Colon (tissue), 2 donors: ENCODE results near the gene NTN5.

Experiments used
- FAIRE-seq: peaks from 2 replicates; lab custom pipeline; 2012; peaks lifted over from hg19 to GRCh38; lab: Jason Lieb, UNC
- donor health status: control.
- donor health status: control.

NTN5 gene

DNA sequence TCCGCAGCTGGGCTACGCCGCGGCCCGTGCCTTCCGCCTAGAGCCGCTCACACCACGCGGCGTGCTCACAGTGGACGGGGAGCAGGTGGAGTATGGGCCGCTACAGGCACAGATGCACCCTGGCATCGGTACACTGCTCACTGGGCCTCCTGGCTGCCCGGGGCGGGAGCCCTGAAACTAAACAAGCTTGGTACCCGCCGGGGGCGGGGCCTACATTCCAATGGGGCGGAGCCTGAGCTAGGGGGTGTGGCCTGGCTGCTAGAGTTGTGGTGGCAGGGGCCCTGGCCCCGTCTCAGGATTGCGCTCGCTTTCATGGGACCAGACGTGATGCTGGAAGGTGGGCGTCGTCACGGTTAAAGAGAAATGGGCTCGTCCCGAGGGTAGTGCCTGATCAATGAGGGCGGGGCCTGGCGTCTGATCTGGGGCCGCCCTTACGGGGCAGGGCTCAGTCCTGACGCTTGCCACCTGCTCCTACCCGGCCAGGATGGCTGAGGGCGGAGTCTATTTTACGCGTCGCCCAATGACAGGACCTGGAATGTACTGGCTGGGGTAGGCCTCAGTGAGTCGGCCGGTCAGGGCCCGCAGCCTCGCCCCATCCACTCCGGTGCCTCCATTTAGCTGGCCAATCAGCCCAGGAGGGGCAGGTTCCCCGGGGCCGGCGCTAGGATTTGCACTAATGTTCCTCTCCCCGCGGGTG lies 43.1 kb downstream of the NTN5 start:
- no peak for FAIRE-seq

DNA sequence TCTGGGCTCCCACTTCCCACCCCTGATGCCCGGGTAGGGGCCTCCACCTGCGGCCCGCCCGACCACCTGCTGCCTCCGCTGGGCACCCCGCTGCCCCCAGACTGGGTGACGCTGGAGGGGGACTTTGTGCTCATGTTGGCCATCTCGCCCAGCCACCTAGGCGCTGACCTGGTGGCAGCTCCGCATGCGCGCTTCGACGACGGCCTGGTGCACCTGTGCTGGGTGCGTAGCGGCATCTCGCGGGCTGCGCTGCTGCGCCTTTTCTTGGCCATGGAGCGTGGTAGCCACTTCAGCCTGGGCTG lies 43.6 kb downstream of the NTN5 start:
- no peak for FAIRE-seq

DNA sequence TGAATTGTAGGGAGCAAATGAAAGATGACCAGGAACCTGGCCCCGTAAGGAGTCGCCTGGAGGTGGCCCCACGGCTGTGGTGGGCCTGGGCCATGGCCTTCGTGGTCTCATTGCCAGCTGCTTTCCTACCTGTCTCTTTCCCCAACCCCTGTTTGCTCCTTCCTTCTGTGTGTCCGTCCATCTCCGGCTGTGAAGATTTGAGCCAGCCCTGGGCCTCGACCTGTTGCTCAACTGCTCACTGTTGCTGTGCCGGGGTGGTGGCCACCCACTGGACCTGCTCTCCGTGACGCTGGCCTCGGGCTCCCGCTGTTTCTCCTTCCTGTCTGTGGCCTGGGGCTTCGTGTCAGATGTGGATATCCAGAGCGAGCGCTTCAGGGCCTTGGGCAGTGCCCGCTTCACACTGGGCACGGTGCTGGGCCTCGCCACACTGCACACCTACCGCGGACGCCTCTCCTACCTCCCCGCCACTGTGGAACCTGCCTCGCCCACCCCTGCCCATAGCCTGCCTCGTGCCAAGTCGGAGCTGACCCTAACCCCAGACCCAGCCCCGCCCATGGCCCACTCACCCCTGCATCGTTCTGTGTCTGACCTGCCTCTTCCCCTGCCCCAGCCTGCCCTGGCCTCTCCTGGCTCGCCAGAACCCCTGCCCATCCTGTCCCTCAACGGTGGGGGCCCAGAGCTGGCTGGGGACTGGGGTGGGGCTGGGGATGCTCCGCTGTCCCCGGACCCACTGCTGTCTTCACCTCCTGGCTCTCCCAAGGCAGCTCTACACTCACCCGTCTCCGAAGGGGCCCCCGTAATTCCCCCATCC lies 44.1 kb downstream of the NTN5 start:
- FAIRE-seq, result no peak

DNA sequence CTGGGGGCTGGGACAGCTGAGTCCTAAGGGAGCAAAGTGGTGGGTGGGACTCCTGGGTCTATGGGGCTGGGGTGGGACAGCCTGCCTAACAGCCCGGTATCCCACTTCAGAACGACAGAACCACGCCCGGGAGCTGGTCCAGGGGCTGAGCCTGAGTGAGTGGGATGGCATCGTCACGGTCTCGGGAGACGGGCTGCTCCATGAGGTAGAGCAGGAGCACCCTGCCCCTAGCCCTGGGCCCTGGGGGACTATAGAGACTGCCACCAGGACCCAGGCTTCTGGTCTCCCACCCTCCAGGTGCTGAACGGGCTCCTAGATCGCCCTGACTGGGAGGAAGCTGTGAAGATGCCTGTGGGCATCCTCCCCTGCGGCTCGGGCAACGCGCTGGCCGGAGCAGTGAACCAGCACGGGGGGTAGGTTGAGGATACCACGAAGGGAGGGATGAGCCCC lies 44.9 kb downstream of the NTN5 start:
- FAIRE-seq, result no peak

DNA sequence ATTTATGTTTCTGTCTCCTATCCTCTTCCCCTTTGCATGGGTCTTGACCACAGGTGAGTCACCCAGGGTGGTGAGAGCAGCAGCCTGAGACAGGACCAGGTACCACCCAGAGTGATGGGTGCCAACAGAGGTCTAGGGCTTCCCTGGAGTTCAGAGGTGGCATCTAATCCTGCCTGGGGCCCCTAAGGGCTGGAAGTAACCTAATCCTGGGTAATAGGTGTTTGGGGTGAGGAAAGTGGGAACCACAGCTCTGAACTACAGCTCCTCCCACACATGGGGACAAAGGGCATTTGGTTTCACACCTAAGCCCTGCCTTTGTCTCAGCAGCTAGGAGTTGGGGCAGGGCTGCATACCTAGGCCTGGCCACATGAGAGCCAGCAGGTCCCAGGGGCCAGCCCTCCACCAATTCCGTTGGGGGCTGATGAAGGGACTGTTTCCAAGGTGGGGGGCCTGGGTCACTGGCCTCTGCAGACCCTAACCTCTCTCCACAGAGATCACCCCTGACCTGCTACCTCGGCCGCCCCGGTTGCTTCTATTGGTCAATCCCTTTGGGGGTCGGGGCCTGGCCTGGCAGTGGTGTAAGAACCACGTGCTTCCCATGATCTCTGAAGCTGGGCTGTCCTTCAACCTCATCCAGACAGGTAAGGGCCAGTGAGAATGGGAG lies 45.5 kb downstream of the NTN5 start:
- no peak for FAIRE-seq

DNA sequence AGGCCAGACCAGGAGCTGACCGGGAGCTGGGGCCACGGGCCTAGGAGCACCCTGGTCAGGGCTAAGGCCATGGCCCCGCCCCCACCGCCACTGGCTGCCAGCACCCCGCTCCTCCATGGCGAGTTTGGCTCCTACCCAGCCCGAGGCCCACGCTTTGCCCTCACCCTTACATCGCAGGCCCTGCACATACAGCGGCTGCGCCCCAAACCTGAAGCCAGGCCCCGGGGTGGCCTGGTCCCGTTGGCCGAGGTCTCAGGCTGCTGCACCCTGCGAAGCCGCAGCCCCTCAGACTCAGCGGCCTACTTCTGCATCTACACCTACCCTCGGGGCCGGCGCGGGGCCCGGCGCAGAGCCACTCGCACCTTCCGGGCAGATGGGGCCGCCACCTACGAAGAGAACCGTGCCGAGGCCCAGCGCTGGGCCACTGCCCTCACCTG lies 46.9 kb downstream of the NTN5 start:
- FAIRE-seq, result no peak

DNA sequence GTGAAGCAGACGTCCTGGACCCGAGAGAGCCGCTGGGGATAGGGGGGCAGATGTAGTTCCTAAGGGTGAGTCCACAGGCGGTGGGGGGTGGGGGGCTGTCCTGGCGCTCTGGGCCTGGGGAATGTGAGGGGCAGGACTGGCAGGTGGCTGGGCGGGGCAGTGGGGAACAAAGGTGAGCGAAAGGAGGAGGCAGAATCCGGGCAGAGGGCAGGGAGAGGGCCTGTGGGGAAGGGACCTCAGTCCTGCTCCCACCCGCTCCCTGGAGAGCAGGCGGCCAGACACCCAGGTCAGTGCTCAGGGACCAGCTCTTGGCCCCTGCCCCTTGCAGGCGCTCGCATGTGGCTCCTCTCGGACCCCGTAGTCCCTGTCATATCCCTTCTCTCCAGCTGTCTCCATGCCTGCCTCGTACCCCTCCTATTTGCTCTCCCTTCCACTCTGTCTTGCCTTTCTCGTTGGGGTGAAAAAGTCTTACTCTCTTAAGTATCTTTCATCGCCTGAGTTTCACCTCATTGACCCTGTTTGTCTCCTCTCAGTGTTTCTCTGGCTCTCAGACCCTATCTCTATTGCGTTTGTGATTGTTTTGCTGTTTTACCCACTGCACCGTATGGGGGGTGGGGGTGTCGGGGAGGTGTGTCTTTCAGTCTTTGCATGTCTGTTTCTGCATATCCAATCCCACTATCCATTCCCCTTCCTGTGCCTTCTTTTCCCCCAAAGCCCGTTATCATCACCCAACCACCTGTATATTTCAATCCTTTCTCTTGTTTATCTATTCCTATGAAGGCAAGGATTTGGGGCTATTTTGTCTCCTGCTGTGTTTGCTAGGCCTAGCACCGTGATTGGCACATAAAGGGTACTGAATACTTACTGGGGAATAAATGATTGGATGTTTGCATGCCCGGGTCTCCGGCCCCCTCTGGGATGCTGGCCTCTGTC lies 47.8 kb downstream of the NTN5 start:
- FAIRE-seq, result no peak

DNA sequence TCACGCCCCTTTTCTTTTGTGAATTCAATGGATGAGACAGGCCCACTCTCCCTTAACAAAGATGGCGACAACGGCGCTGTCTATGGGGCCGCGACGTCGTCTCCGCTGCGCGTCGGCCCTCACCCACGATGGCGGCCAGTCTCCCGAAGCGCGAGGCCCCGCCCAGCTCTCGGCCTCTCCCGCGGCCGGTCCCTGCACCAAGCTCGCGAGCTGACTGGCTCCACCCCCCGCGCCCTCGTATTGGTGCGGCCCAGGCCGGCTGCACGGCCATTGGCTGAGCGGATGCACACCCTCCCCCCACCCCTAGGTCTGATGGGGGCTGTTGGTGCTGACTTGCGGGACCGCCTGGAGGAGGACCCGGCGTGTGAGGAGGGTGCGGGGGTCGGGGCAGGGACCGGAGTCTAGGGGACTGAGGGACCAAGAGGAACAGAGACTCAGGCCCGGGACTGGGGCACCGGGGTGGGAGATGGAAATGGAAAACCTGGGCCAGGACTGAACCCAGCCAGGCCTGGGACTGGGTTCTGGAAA lies 48.7 kb downstream of the NTN5 start:
- no peak for FAIRE-seq

DNA sequence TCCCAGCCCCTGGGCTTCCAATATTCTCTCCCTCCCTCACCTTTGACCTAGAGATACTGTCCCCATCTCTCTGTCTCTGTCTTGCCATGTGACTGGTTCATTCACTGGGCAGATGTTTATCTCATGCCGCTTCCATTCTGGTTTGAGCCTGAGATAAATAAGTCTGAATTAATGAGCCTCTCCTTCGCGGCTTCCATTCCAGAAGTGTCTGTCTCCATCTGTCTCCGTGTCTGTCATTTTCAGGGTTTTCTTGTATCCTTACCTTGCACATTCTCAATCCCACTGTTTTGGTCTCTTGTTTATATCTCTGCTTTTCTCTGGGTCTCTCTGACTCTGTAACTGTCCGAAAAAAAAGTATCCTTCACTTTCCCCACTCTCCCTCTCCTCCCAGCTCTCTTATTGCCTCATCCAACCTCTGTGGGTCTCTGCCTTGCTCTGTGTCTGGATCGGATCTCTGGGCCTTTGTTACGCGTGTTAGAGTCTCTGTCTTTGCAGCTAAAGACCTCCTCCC lies 49.2 kb downstream of the NTN5 start:
- no peak for FAIRE-seq

DNA sequence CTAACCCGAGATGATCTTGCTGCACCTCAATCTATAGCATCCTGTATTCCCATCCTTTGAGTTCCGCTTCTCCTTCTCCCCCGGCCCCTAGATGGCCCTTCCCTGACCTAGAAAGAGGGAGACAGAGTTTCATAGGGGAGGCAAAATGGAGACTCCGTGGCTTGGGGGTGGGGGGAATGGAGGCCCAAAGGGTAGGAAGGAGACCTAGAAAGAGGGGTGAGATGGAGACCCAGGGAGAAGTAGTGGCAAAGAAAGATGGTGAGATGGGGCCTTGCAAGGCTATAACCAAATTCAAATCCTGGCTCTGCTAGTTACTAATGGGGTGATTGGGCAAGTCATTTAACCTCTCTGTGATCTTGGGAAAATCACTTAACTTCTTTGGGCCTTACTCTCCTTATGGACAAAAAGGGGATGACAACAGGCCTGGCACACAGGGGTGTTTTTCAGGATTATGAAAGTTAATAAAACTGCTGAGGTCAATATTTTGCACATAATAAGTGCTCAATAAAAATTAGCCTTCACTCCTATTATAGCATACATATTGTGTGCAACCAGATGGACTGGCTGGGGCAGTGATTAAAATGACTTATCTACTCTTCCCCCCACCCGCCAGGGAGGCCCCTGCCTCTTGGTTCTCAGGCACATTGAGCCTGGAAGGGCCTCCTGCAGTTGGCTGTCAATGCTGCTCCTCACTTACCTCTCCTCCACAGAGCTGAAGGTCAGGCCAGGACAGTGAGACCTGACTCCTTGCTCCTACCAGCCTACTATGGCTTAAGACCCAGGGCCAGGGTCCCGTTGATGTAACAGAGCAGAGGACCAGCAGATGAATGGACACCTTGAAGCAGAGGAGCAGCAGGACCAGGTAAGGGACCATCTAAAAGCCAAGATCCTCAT lies 52.9 kb downstream of the NTN5 start:
- FAIRE-seq, result no peak

DNA sequence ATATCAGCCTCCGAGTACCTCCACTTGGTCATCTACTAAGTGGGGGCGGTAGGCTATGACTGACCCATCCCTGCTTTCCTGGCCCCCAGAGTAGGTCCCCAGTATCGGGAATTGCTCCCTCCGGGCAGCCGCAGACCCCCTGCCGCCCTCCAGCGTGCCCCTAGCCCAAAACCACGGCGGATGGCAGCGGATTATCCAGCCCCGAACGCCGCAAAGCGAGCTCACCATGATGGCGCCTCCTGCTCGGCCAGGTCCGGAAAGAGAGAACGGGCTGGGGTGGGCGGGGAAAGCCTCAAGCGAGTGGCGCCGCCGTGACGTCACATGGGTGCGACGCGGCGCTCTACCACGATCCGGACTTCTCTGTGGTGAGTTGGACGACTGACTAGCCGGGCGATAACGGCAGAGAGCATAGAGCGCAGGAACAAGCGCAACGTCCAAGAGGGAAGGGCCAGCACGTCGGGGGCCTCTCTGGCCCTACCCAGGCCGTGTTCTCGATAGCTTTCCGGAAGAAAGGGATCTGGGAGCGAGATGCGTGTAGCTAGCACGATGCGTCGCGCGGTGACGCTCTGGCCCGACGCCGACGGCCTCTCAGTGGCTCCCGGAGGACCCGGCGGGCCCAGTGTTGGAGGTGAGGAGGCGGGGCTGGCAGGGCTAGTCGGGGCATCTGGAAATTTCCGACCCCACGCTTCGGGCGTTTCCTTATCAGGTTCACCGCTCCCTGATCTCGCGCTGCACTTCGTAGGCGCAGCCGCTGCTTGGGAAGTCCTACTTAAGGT lies 53.7 kb downstream of the NTN5 start, which contains the start of the genes RPL18 and SPHK2:
RPL18 (minus strand) TSS at position 263 of the 776 bp plus-strand sequence; CDS start at position 228, 35 bp downstream.
SPHK2 (plus strand) TSS at position 591 of the 776 bp plus-strand sequence. CDS start 1,009 bp downstream, outside the sequence.
- peak; percentile 57 for FAIRE-seq

DNA sequence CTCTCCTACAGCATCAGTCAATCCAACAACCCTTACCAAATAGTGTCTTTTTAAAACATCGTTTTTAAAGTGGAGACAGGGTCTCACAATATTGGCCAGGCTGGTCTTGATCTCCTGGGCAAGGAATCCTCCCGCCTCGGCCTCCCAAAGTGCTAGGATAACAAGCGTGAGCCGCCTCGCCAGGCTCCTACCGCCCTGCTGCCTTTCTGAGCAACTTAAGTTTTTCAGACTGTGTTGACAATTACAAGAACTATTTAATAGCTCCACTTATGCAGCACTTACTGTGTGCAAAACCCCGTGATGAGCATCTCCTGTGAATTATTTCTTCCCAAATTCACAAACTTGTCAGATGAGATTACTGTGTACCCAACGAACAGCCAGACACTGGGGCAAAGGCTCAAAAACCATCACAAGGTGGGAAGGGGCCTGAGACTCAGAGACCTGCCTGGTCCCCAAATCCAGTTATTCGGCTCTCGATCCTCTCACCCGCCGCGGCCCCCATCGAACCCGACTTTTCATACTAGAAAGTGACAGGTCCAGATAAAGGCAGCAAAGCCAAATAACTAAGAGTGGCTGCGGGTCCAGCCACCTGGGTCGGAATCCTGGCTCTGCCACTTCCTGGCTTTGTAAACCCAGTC lies 54.4 kb downstream of the NTN5 start:
- FAIRE-seq, result no peak

DNA sequence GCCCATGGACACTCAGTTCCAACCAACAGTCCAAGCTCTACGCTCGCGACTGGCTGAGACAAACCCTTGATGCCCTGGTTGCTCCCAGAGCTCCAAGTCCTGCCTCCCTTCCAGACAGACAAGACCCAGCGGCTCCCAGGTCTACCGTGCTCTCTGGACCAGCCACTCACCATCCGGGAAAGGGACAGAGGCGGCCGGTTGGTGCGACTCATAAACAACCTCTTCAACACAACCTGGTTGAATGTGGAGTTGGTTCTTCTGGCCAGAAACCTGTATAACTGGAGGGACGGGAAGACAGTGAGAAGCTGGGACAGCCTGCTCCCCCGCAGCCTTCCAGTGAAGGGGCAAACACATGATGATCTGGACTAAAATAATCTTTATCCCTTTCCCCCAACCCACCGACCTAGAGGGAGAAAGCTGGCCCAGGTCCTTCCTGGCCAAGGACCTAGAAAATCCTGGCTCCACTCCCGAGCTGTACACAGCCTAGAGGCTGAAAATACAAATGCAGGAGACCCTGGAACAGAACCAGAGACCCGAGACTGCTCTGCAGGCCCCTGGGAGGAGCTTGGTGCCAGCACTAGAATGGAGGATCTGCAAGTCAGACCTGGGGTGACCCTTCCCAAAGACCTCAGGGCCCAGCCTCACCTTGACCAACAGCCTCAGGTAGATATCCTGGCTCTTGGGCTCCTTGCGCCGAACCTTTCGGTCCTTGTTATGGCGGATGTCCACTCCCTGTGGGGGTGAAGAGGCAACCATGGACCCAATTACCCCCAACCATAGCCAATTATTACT lies 55.5 kb downstream of the NTN5 start:
- no peak for FAIRE-seq

DNA sequence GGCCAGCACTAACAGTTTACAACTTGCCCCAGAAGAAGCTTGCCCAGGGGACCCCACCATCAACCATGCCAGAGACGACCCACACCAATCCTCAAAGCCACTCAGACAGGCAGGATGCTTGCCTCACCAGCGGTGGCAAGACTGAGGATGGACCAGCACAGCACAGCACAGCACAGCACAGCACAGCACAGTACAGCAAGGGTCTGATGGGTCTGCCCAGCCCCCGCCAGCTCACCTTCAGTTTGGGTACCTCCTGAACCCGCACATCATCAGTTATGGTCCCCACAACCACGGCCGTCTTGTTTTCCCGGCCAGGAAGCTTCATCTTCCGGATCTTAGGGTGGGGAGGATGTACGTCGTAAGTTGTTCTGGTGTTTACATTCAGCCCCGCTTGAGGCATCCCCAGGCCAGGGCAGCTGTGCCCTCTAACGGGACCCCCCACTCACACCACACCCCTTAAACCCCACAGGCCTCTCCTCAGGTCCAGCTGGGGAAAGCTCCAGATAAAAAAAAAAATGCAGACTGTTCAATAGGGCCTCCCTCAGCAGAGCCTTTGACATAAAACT lies 56.2 kb downstream of the NTN5 start:
- no peak for FAIRE-seq

DNA sequence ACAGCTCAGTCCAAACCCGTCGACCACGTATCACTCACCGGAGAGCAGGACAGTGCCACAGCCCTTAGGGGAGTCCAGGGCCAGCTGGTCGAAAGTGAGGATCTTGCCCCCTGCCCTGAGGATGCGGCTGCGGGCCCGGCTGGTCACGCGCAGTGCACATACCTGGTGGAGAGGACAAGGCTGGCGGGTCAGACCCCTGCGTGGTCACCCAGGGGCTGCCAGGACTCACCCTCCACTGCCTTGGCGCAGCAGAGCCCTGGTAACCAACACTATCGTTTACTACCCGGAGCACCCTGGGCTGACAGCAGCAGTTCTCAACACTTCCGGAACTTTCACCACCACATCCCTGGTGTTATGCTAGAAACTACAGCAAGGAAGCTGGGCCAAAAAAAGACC lies 56.8 kb downstream of the NTN5 start:
- FAIRE-seq, result no peak

DNA sequence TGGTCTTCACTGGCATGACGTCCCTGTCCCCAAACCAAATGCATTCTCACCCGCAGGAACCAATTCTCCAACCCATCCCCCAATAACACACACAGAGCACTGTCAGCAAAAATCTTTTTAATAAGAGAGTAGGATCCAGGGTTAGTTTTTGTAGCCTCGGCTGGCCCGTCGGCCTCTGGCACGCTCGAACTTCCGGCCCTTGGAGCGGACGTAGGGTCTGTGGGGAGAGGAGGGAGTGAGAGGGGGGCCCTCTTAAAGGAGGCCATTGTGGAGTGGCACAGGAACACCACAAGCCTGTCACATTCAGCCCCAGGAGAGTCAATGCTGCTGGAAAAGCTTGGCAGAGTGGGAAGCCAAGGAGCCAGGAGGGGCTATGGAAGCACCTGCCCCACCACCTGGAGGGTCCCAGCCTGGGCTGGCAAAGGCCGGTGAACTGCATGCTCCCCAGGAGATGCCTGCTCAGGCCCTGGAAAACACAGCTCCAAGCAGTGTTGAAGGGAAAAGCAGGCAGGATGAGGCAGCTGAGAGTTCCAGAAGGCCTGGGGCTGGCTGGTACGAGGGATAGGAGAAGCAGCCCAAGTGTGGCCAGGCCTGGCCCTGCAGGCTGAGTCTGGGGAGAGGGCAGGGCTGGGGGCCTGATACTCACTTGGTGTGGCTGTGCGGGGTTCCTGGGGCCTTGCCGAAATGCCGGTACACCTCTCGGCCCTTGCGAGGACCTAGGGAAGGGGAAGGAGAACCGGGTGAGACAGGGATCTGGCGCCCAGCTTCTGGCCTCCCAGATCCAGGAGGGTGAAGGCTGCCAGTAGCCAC lies 57.4 kb downstream of the NTN5 start:
- no peak for FAIRE-seq
